ENCODE results near the gene ISG20. TPM values are rescaled to one million over a fixed set of nuclear protein-coding genes. Genes with fewer than 3 reads are reported as not detected.

ISG20 gene
- total RNA-seq, 2 experiments from 2014 or later: 310 to 345 TPM

GRCh38 chr15:88625943-88626741 lies 12.7 kb upstream of the ISG20 start:
- H3K27ac ChIP-seq (ENCODE audit: low read depth, low read length, poor library complexity, severe bottlenecking): peak overlapping the region; percentile 54
- peaks cover 84% of the 10 kb centered on the region for H3K36me3 ChIP-seq (ENCODE audit: insufficient read depth, low read length)
- intact Hi-C loops (cut with micrococcal nuclease; ENCODE audit: unreplicated experiment): loop anchor here (2.0 to 10.0 kb wide), 3 partner anchors 31 to 459 kb away; partner anchors contain the start of gene ABHD2
- peaks cover 67% of the 10 kb centered on the region for H3K4me1 ChIP-seq (ENCODE audit: insufficient read depth, low read length, poor library complexity, severe bottlenecking)
- H3K9me2 ChIP-seq (ENCODE audit: insufficient read depth, low read length): no peaks in the 10 kb centered on the region
- ChIA-PET POLR2A (interaction anchor here (0.7 to 1.7 kb wide), 3 partner anchors 10 to 37 kb away, joined by 3 to 8 read pairs (median 6); no protein-coding TSS in a partner anchor), CTCF (ENCODE audit: unreplicated experiment) (no interaction called here)
- BruUV-seq (replicated peaks): no TSS peak
- peaks cover 95% of the 10 kb centered on the region for H3K79me2 ChIP-seq (ENCODE audit: insufficient read depth, low read depth, low read length)
- no peak overlapping the region for H2AFZ ChIP-seq (ENCODE audit: low read length)
- peak overlapping the region; percentile 58 for H3K4me2 ChIP-seq (ENCODE audit: low read length)
- H3K4me3 ChIP-seq (ENCODE audit: low read depth, low read length, poor library complexity, severe bottlenecking): no peak overlapping the region
- DNase-seq (ENCODE audit: low spot score): no peak
- no peaks in the 10 kb centered on the region for H3K9me3 ChIP-seq (ENCODE audit: low read length)
- no peak for TF ChIP-seq EZH2phosphoT487 (IDR thresholded peaks at IDR 0.05; ENCODE audit: borderline replicate concordance, low read depth, low read length)
- TF ChIP-seq CTCF (conservative IDR thresholded peaks at IDR 0.05; ENCODE audit: low read length): no peak
- peaks cover 63% of the 10 kb centered on the region for H4K20me1 ChIP-seq (ENCODE audit: insufficient read depth, low read length)

GRCh38 chr15:88627463-88627862 lies 11.4 kb upstream of the ISG20 start:
- H3K4me3 ChIP-seq (ENCODE audit: low read depth, low read length, poor library complexity, severe bottlenecking): peak overlapping the region; percentile 17
- peak; percentile 85 for DNase-seq (ENCODE audit: low spot score)
- CTCF ChIA-PET (ENCODE audit: unreplicated experiment): interaction anchor here (1.0 to 1.1 kb wide), 2 partner anchors 11 to 36 kb away, joined by 3 to 4 read pairs; no protein-coding TSS in a partner anchor
- H3K79me2 ChIP-seq (ENCODE audit: insufficient read depth, low read depth, low read length): peaks cover 82% of the 10 kb centered on the region
- no peaks in the 10 kb centered on the region for H3K9me2 ChIP-seq (ENCODE audit: insufficient read depth, low read length)
- no peak for TF ChIP-seq CTCF (conservative IDR thresholded peaks at IDR 0.05; ENCODE audit: low read length)
- TF ChIP-seq EZH2phosphoT487 (IDR thresholded peaks at IDR 0.05; ENCODE audit: borderline replicate concordance, low read depth, low read length): no peak
- peak overlapping the region; percentile 58 for H3K4me2 ChIP-seq (ENCODE audit: low read length)
- intact Hi-C loops (cut with micrococcal nuclease; ENCODE audit: unreplicated experiment): loop anchor here (10.0 kb wide), 2 partner anchors 277 to 457 kb away; partner anchors contain the start of gene ABHD2
- H2AFZ ChIP-seq (ENCODE audit: low read length): no peak overlapping the region
- H3K9me3 ChIP-seq (ENCODE audit: low read length): no peaks in the 10 kb centered on the region
- peaks cover 78% of the 10 kb centered on the region for H3K4me1 ChIP-seq (ENCODE audit: insufficient read depth, low read length, poor library complexity, severe bottlenecking)
- BruUV-seq (replicated peaks): no TSS peak
- peak overlapping the region; percentile 54 for H3K27ac ChIP-seq (ENCODE audit: low read depth, low read length, poor library complexity, severe bottlenecking)
- POLR2A ChIA-PET: interaction anchor here (1.0 to 1.7 kb wide), 2 partner anchors 8 to 36 kb away, joined by 6 to 8 read pairs; no protein-coding TSS in a partner anchor
- peaks cover 57% of the 10 kb centered on the region for H4K20me1 ChIP-seq (ENCODE audit: insufficient read depth, low read length)
- H3K36me3 ChIP-seq (ENCODE audit: insufficient read depth, low read length): peaks cover 88% of the 10 kb centered on the region
